ENCODE measurements around the gene SPTSSA.
"Not testable (repeated sequence)": the region's sequence is repeated elsewhere in the genome, so short reads cannot be mapped to it uniquely, and the experiment has no call there.

The SPTSSA gene, protein sequence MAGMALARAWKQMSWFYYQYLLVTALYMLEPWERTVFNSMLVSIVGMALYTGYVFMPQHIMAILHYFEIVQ

DNA sequence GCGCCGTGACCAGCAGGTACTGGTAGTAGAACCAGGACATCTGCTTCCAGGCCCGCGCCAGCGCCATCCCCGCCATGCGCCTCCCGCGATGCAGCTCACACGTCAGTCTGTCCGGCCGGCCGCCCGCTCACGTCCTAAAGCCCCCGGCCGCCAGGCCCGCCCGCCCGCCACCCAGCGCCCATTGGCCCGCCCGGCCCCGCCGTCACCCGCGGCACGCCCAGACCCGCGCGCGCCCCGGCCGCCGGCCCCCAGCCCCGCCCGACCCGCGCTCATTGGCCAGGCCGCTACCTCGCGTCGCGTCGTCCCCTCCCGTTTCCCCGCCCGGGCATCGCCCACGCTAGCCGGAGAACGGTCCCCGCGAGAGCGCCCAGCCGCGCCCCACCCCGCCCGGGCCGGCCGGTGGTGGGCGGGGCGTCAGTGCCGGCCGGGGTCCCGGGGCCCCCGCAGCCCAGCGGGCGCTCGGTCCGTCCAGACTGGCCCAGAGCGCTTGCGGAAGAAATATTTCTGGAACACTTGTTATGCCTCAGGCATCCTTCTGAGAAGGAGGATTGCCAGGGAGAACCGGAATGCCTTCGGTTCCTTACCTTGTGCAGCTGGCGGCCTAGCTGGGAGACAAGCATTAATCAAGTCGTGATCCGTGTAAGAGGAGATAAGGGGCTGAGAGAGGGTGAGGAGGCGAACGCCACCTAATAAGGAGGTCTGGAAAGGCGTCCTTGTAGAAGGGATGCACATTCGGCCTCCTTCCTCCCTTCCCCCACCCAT is at the start of gene SPTSSA:
SPTSSA (minus strand) TSS at position 109 of the 762 bp plus-strand sequence; CDS start at position 76, 33 bp downstream.
- H3K4me3 ChIP-seq (ENCODE audit: low read depth, low read length): peak within 1 kb of the TSS; percentile 83
- peak; percentile 75 for DNase-seq (ENCODE audit: low read depth)

DNA sequence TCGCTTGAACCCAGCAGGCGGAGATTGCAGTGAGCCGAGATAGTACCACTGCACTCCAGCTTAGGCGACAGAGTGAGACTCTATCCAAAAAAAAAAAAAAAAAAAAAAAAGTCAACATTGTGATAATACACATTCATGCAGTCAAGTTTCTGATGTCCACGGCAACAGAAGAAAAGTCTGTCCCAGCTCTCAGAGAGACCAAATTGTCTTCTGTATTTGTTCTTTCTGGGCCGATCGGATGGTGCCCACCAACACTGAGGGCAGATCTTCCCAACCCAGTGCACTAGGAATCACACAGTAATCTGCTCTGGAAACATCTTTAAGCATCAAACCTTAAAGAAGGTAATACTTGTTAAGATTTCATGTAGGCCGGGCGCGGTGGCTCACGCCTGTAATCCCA is 45.8 kb upstream of the SPTSSA start:
- no peak overlapping the region for H3K4me3 ChIP-seq (ENCODE audit: low read depth, low read length)
- no peak for DNase-seq (ENCODE audit: low read depth)

DNA sequence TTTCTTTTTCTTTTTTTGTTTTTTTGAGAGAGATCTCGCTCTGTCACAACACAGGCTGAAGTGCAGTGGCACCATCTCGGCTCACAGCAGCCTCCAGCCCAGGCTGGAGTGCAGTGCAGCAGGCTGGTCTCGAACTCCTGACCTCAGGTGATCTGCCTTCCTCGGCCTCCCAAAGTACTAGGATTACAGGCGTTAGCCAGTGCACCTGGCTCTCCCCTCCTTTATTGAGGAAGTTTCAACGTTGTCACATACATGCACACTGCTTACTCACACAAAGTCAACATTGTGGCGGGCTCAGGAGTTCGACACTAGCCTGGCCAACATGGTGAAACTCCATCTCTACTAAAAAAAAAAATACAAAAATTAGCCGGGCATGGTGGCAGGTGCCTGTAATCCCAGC is 45.4 kb upstream of the SPTSSA start:
- no peak for DNase-seq (ENCODE audit: low read depth)
- H3K4me3 ChIP-seq (ENCODE audit: low read depth, low read length): no peak overlapping the region

DNA sequence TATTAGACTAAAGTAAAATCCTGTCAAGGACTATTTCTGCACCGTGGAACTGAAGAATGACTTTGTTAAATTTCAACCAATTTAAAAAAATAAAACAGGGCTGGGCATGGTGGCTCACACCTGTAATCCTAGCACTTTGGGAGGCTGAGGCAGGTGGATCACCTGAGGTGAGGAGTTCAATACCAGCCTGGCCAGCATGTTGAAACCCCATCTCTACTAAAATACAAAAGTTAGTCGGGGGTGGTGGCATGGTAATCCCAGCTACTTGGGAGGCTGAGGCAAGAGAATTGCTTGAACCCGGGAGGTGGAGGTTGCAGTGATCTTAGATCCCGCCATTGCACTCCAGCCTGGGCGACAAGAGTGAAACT is 43.1 kb upstream of the SPTSSA start:
- DNase-seq (ENCODE audit: low read depth); H3K4me3 ChIP-seq (ENCODE audit: low read depth, low read length): not testable (repeated sequence)

DNA sequence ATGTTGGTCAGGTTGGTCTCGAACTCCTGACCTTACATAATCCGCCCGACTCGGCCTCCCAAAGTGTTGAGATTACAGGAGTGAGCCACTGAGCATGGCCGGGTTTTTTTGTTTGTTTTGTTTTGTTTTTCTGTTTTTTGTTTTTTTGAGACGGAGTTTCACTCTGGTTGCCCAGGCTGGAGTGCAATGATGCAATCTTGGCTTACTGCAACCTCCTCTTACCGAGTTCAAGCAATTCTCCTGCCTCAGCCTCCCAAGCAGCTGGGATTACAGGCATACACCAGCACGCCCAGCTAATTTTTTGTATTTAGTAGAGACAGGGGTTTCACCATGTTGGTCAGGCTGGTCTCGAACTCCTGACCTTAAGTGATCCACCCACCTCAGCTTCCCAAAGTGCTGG is 42.0 kb upstream of the SPTSSA start:
- DNase-seq (ENCODE audit: low read depth); H3K4me3 ChIP-seq (ENCODE audit: low read depth, low read length): not testable (repeated sequence)

DNA sequence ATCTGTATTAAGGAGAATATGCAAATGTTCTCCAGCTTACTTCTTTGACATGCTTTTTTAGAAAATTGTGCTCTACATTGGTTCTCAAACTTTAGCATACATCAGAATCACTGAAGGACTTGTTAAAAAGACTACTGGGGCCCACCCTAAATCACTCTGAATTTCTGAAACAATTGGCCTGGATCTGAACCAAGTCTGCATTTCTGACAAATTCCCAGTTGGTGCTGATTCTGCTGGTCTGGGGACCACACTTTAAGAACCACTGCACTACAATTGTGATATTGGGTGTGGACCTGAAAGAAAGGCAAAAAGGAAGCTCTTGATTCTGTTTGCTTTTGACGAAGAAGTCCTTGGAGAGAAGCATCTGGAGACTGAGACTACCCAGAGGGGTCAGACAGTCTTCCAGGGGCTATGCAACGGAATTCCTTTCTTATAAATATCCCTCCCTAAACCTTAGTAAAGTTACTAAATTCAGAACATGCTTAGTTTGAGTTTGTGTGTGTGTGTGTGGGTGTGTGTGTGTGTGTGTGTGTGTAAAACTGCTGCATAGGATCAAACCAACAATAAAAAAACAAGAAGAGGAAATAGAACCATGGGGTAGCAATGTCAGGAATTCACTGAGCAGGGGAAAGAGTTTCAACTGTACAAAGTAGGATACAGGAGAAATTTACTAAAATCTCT is 40.6 kb upstream of the SPTSSA start:
- no peak overlapping the region for H3K4me3 ChIP-seq (ENCODE audit: low read depth, low read length)
- no peak for DNase-seq (ENCODE audit: low read depth)

DNA sequence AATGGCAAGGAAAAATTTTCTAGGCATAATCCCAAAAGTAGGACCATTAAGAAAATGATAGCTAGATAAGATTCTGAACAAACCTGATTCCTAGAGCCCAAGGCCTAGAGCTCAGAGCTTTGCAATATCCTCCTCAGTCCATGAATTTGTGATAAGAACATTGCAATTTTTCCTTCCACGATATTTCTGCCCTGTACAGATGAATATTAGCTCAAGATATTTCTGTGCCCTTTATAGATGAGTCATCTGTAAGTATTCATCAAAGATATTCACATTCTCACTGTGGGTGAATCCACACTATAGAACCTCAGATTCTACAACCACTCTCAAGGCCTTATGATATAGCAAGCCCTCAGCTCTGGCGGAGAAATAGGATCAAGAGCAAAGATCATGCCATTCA is 40.0 kb upstream of the SPTSSA start:
- no peak for DNase-seq (ENCODE audit: low read depth)
- H3K4me3 ChIP-seq (ENCODE audit: low read depth, low read length): no peak overlapping the region

DNA sequence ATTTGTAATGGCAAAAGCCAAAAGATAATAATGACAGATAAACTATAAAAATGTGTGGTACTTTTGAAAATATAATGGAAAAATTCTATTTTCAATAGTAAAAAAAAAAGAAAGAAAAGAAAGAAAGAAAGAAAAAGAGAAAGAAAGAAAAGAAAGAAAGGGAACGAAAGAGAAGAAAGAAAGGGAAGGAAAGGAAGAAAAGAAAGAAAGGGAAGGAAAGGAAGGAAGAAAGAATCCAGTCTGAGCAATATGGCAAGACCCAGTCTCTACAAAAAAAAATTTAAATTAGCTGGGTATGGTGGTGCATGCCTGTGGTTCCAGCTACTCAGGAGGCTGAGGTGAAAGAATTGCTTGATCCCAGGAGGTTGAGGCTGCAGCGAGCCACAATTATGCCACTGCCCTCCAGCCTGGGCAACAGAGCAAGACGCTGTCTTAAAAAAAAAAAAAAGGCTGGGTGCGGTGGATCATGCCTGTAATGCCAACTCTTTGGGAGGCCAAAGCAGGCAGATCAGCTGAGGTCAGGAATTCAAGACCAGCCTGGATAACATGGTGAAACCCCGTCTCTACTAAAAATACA is 39.1 kb upstream of the SPTSSA start:
- no peak for DNase-seq (ENCODE audit: low read depth)

DNA sequence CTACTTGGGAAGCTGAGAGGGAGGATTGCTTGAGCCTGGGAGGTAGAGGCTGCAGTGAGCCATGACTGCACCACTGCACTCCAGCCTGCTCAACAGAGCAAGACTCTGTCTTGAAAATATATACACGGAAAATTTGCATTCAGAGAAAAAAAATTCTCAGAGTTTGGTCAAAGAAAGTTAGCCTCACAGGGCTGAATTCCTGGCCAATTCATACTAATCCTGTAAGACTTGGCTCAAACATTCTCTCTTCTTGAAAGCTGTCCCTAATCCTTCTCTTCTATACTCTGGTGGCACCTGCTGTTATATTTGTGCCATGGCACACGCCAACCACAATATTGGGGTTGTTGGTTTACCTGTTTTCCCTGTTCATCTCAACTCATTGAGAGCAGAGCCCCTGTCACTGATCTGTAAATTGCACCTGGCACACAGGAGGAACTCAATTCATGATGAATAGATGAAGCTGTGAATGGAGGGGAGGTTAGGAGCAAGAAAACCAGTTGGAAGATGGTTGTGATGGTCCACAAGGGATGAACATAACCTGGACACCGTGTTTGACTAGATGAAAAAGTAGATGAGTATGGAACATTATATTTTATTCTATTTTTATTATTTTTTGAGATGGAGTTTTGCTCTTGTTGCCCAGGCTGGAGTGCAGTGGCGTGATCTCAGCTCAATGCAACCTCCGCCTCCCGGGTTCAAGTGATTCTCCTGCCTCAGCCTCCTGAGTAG is 36.8 kb upstream of the SPTSSA start:
- no peak for DNase-seq (ENCODE audit: low read depth)
- no peak overlapping the region for H3K4me3 ChIP-seq (ENCODE audit: low read depth, low read length)

More for the DNA sequence above, 39.1 kb upstream of the SPTSSA start:
- H3K4me3 ChIP-seq (ENCODE audit: low read depth, low read length): no peak overlapping the region

DNA sequence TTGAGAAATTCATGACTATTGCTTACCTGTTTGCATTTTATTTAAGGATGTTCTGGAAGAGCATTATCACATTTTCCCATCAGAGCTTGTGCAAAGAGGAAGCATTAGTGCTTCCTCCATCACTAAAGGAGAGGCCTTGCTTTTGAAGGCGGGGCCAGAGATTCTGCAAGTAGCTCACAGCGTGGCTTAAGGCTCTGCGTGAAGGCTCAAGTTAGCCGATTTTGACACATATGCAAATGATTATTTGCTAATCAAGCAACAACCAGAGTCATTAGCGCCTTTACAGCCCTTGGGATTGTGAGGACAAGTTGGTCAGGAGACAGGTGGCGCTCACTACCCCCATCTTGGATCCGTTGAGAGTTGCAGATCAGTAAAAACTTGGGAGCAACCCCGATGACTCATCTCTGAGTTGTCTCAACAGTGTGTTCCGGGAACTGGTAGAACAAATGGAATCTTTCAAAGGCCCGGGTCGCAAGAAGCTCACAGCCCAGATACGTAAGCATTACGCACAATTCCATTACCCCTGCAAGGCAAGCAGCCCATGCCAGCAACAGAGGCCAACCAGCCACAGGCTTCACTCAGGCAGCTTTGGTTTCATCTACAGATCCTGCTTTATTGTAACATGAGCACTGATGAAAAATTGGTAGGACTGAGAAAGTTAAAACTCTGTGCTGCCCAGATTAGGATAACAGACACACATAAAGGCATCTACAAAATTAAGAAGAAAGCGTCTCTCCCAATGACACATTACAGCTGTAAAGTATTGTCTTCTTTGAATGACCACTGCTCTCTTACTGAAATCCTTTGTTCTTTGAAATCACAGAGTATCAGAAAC is 34.9 kb upstream of the SPTSSA start:
- H3K4me3 ChIP-seq (ENCODE audit: low read depth, low read length): no peak overlapping the region
- DNase-seq (ENCODE audit: low read depth): peak; percentile 99

DNA sequence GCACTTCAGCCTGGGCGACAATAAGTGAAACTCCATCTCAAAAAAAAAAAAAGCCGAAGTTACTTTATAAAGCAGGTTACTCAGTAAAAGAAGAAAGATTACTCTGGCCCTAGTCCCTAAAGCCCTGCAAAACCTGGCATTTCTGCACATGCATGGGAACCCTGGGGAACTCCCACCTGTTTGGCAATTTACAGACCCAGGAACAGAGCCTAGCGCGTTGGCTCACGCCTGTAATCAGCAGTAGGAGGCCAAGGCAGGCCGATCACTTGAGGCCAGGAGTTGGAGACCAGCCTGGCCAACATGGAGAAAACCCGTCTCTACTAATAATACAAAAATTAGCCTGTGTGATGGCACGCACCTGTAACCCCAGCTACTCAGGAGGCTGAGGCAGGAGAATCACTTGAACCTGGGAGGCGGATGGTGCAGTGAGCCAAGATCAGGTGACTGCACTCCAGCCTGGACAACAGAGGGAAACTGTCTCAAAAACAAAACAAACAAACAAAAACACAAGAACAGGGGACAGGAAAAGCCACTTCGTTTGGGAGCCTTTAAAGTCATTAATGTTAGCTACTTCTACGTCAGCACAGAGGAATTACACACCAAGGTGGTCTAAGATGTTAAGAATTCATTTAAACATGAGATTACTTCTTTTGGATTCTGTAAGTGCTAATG is 34.1 kb upstream of the SPTSSA start:
- DNase-seq (ENCODE audit: low read depth): no peak
- H3K4me3 ChIP-seq (ENCODE audit: low read depth, low read length): no peak overlapping the region

DNA sequence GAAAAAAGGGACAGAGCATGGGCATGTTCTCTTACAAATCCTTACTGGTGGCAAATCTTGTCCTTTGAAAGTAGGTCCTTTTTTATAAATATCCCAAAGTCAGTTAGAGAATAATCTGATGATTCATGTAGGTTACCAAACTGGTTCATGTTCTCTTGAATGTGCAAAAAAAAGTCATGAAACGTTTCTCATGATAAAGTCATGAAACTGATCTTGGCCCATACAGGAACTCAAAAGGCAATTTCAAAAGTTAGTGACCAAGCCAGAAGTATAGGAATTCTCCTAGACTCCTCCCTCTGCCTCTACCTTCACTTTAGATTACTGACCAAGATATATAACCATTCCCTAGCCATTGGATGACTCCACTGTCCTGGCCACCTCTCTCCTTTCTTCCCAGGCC is 27.3 kb upstream of the SPTSSA start:
- DNase-seq (ENCODE audit: low read depth): no peak
- H3K4me3 ChIP-seq (ENCODE audit: low read depth, low read length): no peak overlapping the region

DNA sequence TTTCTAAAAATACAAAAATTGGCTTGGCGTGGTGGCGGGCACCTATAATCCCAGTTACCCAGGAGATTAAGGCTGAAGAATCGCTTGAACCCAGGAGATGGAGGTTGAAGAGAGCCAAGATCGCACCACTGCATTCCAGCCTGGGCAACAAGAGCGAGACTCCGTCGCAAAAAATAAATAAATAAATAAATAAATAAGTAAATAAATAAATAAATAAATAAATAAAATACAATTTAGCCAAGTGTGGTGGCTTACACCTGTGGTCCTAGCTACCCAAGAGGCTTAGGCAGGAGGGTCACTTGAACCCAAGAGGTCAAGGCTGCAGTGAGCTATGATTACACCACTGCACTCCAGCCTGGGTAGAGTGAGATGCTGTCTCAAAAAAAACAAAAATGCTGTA is 26.5 kb upstream of the SPTSSA start:
- DNase-seq (ENCODE audit: low read depth): no peak
- no peak overlapping the region for H3K4me3 ChIP-seq (ENCODE audit: low read depth, low read length)

DNA sequence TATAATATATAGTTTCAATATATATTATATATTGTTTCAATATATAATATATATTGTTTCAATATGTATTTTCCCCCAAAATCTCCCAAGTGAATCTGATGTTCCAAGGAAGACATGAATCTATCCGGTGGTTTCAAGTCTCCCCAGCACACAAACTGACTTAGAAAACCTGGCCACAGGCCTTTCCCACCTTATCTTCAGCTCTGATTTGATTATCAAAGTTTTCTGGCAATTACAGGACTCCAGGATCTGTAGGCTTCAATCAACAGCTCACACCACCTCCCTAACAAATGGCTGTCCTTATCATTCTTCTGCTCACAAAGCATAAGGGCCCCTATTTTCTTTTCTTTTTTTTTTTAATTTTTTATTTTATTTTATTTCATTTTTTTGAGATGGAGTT is 22.7 kb upstream of the SPTSSA start:
- H3K4me3 ChIP-seq (ENCODE audit: low read depth, low read length): no peak overlapping the region
- no peak for DNase-seq (ENCODE audit: low read depth)

DNA sequence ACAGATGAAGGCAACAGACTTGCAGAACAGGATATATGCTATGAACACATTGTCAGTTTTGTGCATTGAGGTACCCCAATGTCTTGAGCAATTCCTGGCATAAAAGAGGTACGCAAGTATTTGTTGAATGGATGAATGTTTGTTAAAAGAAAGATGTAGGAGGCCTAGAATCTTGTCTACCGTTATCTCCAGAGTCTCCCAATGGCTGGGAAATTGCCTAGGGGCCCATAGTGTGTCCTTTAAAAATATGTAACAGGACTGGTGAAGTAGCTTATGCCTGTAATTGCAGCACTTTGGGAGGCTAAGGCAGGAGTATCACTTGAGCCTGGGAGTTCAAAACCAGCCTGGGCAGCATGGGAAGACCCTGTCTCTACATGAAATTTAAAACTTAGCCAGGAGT is 20.4 kb upstream of the SPTSSA start:
- no peak for DNase-seq (ENCODE audit: low read depth)
- H3K4me3 ChIP-seq (ENCODE audit: low read depth, low read length): no peak overlapping the region

DNA sequence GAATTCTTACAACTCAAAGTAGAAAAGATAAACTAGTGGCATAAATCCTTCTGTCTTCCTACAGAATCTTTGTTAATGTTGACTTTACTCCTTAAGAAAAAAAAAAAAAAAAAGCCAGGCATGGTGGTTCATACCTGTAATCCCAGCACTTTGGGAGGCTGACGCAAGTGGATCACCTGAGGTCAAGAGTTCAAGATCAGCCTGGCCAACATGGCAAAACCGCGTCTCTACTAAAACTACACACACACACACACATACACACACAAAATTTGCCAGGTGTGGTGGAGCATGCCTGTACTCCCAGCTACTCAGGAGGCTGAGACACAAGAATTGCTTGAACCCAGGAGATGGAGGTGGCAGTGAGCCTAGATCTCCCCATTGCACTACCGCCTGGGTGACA is 17.7 kb upstream of the SPTSSA start:
- H3K4me3 ChIP-seq (ENCODE audit: low read depth, low read length): no peak overlapping the region
- DNase-seq (ENCODE audit: low read depth): no peak

DNA sequence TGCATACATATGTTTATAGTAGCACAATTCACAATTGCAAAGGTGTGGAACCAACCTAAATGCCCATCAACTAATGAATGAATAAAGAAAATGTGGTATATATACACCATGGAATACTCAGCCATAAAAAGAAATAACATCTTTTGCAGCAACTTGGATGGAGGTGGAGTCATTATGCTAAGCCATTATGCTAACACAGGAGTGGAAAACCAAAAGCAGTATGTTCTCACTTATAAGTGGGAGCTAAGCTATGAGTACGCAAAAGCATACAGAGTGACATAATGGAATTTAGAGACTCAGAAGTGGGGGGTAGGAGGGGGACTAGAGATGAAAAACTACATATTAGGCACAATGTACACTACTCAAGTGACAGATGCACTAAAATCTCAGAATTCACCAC is 16.2 kb upstream of the SPTSSA start:
- no peak for DNase-seq (ENCODE audit: low read depth)

DNA sequence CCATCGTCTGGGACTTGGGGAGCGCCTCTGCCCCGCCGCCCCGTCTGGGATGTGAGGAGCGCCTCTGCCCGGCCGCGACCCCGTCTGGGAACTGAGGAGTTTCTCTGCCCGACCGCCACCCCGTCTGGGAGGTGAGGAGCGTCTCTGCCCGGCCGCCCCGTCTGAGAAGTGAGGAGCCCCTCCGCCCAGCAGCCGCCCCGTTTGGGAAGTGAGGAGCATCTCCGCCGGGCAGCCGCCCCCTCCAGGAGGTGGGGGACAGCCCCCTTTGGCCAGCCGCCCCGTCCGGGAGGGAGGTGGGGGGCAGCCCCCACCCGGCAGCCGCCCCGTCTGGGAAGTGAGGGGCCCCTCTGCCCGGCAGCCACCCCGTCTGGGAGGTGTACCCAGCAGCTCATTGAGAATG is 14.0 kb upstream of the SPTSSA start:
- not testable (repeated sequence) for H3K4me3 ChIP-seq (ENCODE audit: low read depth, low read length); DNase-seq (ENCODE audit: low read depth)

More for the DNA sequence above, 16.2 kb upstream of the SPTSSA start:
- H3K4me3 ChIP-seq (ENCODE audit: low read depth, low read length): no peak overlapping the region

DNA sequence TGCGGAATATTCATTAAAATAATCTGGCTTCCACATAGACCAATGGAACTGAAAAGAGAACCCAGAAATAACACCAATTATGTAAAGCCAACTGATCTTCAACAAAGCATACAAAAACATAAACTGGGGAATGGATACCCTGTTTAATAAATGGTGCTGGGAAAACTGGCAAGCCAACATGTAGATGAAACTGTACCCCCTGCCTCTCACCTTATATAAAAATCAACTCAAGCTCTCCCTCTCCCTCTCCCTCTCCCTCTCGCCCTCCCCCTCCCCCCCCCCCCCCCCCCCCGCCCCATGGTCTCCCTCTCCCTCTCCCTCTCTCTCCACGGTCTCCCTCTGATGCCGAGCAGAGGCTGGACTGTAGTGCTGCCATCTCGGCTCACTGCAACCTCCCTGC is 13.1 kb upstream of the SPTSSA start:
- DNase-seq (ENCODE audit: low read depth): no peak
- no peak overlapping the region for H3K4me3 ChIP-seq (ENCODE audit: low read depth, low read length)

All from skeletal muscle cell (primary cell).